ENCODE measurements around the gene ARHGAP10. TPM values are rescaled to one million over a fixed set of nuclear protein-coding genes. Genes with fewer than 3 reads are reported as not detected.

The ARHGAP10 gene
- total RNA-seq, 1 donor from 2014 or later, result 25.5 TPM

DNA sequence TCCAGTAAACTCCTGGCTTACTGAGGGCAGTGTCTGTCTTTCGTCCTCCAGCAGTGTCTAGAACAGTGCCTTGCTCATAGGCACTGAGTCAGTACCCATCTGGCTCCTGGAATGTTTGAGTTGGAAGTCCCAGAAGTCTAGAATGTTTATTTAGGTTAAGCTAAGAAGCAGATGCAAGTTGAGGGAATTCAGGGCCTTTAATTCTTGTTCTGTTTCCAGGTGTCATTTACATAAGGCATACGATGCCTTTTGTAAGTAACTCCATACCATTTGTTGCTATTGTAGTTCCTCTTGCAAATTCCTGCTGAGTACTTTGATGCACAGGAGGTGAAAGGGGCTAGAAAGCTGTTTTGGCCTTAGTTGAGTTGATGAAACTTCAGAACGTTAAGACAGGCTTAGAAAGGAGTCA, 22.2 kb downstream of the ARHGAP10 start:
- Mint-ChIP-seq H3K27ac (peak overlapping the region; percentile 62), H3K9me3 (no peaks in the 10 kb centered on the region), H3K4me3 (no peak overlapping the region), H3K4me1 (ENCODE audit: unreplicated experiment) (peaks cover 39% of the 10 kb centered on the region), H3K27me3 (no peaks in the 10 kb centered on the region), H3K36me3 (peaks cover 9% of the 10 kb centered on the region)
- TF ChIP-seq, protein P1, sequence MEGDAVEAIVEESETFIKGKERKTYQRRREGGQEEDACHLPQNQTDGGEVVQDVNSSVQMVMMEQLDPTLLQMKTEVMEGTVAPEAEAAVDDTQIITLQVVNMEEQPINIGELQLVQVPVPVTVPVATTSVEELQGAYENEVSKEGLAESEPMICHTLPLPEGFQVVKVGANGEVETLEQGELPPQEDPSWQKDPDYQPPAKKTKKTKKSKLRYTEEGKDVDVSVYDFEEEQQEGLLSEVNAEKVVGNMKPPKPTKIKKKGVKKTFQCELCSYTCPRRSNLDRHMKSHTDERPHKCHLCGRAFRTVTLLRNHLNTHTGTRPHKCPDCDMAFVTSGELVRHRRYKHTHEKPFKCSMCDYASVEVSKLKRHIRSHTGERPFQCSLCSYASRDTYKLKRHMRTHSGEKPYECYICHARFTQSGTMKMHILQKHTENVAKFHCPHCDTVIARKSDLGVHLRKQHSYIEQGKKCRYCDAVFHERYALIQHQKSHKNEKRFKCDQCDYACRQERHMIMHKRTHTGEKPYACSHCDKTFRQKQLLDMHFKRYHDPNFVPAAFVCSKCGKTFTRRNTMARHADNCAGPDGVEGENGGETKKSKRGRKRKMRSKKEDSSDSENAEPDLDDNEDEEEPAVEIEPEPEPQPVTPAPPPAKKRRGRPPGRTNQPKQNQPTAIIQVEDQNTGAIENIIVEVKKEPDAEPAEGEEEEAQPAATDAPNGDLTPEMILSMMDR (conservative IDR thresholded peaks at IDR 0.05), result no peak
- DNase-seq (ENCODE audit: extremely low spot score, unreplicated experiment), result no peak

DNA sequence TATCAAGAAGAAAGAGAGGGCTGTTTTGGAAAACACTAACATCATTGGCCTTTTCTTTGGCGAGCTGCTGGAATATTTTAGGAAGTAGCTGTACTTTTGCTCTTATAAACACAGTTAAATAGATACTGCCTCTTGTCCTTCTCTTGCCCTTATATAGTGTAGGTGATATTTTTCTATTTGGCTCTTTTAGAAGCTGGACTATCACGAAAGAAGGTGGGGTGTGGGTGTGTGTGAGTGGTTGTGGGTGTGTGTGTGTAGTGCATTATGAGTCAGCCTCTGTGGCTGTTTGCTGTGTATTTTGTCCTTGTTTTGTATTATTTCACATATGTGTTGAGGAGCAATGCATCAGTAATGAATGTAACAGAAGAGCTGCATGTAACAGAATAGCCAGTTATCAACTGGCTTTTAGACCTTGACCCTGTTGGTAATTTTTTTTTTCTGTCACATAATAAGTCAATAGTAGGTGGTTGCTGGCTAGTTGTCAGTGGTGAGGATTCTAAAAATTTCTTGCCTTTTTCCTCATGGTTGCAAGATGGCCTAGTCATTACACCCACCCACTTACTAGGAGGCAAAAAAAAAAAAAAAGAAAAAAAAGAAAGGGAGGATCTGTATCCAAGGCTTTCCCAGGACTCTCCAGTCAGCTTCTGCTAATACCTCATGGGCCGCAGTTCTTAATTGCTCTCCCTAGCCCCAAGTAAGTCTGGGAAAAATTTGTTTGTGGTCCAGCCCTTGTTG, 23.8 kb downstream of the ARHGAP10 start:
- no peak for DNase-seq (ENCODE audit: extremely low spot score, unreplicated experiment)
- TF ChIP-seq, protein P1 (conservative IDR thresholded peaks at IDR 0.05), result no peak
- no peaks in the 10 kb centered on the region for H3K27me3 Mint-ChIP-seq
- H3K36me3 Mint-ChIP-seq, result peaks cover 16% of the 10 kb centered on the region
- H3K9me3 Mint-ChIP-seq, result no peaks in the 10 kb centered on the region
- H3K4me1 Mint-ChIP-seq (ENCODE audit: unreplicated experiment), result peaks cover 40% of the 10 kb centered on the region
- peak overlapping the region; percentile 37 for H3K4me3 Mint-ChIP-seq
- H3K27ac Mint-ChIP-seq, result peak overlapping the region; percentile 16

DNA sequence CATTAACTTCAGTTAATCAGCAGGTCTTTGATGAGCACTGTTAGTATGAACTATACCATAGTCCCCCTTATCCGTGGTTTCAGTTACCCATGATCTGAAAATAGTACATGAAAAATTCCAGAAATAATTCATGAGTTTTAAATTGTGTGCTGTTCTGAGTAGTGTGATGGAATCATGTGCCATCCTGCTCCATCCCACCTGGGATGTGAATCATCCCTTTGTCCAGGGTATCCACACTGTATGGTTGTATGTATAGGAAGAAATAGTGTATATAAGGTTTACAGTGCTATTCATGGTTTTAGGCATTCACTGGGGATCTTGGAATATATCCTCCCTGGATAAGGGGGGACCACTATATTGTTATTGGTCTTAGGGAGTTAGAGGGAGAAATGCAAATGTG, 24.5 kb downstream of the ARHGAP10 start:
- no peak for DNase-seq (ENCODE audit: extremely low spot score, unreplicated experiment)
- H3K9me3 Mint-ChIP-seq, result no peaks in the 10 kb centered on the region
- H3K27me3 Mint-ChIP-seq, result no peaks in the 10 kb centered on the region
- peaks cover 41% of the 10 kb centered on the region for H3K4me1 Mint-ChIP-seq (ENCODE audit: unreplicated experiment)
- TF ChIP-seq, protein P1 (conservative IDR thresholded peaks at IDR 0.05), result no peak
- H3K36me3 Mint-ChIP-seq, result peaks cover 18% of the 10 kb centered on the region
- H3K4me3 Mint-ChIP-seq, result no peak overlapping the region
- H3K27ac Mint-ChIP-seq, result peak overlapping the region; percentile 34

DNA sequence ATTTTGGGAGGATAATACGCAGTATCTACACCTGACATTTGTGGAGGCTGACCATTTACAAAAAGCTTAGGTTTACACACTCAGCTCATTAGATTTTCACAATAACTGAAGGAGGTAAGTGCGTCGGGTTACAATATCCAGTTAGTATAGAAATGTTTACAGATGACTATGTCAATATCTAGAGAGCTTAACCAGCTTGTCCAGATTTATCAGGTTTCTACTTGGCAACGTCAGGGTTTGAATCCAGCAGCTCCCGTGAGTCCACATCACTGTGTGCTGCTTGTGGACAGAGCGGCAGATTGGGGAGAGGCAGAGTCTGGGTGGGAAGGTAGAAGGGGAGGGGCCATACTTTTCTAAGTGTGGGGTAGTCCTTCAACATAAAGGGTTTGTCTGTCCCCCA, 28.3 kb downstream of the ARHGAP10 start:
- Mint-ChIP-seq H3K36me3 (peaks cover 28% of the 10 kb centered on the region), H3K4me1 (ENCODE audit: unreplicated experiment) (peaks cover 30% of the 10 kb centered on the region), H3K9me3 (peaks cover 3% of the 10 kb centered on the region), H3K27ac (peak overlapping the region; percentile 35), H3K4me3 (peak overlapping the region; percentile 32), H3K27me3 (no peaks in the 10 kb centered on the region)
- no peak for DNase-seq (ENCODE audit: extremely low spot score, unreplicated experiment)
- TF ChIP-seq, protein P1 (conservative IDR thresholded peaks at IDR 0.05), result no peak

DNA sequence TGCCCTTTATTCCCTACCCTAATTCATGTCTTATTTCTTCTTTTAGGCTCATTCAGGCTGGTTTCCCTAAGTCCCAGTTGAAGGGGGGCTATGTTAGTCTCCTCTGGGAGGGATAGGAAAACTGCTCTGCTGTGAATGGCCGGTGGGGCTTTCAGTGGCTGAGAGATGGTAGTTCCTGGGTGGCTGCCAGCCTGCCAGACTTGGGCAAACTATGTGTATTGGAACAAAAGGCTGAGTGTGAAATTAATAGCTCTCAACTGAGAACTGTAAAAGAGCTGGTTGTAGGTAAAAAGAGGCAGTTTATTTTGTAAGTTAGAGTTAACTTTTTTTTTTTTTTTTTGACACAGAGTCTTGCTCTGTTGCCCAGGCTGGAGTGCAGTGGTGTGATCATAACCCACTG, 28.8 kb downstream of the ARHGAP10 start:
- H3K4me3 Mint-ChIP-seq, result no peak overlapping the region
- peaks cover 28% of the 10 kb centered on the region for H3K4me1 Mint-ChIP-seq (ENCODE audit: unreplicated experiment)
- TF ChIP-seq, protein P1 (conservative IDR thresholded peaks at IDR 0.05), result no peak
- no peak overlapping the region for H3K27ac Mint-ChIP-seq
- peaks cover 31% of the 10 kb centered on the region for H3K36me3 Mint-ChIP-seq
- H3K27me3 Mint-ChIP-seq, result no peaks in the 10 kb centered on the region
- peaks cover 7% of the 10 kb centered on the region for H3K9me3 Mint-ChIP-seq
- DNase-seq (ENCODE audit: extremely low spot score, unreplicated experiment), result no peak
